Fibroblast of villous mesenchyme (primary cell): Measurements from ENCODE around the gene PRKCE. TPM values are rescaled to one million over a fixed set of nuclear protein-coding genes. Genes with fewer than 3 reads are reported as not detected.
"Not testable (repeated sequence)": the region's sequence is repeated elsewhere in the genome, so short reads cannot be mapped to it uniquely, and the experiment has no call there.

Experiments
- DNase-seq: peaks from one replicate; pipeline ENCODE4 v3.0.0-alpha.2; 2010; ENCODE audit warnings: low read depth
- H3K4me3 ChIP-seq: 2 replicates; pipeline ENCODE4 v1.5.1; 2011; ENCODE audit warnings: low read depth, mild to moderate bottlenecking, low read length
- total RNA-seq: library from RNA; depleted of rRNA; stranded (reverse); fragments of >200 nt; gene quantifications from 2 replicates; pipeline ENCODE4 v1.2.3, GENCODE V29; 2012
- TF ChIP-seq, protein P1 (sequence below): IDR thresholded peaks from 2 replicates; pipeline ENCODE4 v1.5.1; 2012; ENCODE audit warnings: low read depth, mild to moderate bottlenecking, low read length; ENCODE audit not compliant: insufficient read depth

Gene PRKCE
- total RNA-seq, 1 donor = 27.2 TPM

GRCh38 chr2:45856391-45857274 is 205.2 kb downstream of the PRKCE start:
- no peak overlapping the region for H3K4me3 ChIP-seq
- TF ChIP-seq, protein P1, sequence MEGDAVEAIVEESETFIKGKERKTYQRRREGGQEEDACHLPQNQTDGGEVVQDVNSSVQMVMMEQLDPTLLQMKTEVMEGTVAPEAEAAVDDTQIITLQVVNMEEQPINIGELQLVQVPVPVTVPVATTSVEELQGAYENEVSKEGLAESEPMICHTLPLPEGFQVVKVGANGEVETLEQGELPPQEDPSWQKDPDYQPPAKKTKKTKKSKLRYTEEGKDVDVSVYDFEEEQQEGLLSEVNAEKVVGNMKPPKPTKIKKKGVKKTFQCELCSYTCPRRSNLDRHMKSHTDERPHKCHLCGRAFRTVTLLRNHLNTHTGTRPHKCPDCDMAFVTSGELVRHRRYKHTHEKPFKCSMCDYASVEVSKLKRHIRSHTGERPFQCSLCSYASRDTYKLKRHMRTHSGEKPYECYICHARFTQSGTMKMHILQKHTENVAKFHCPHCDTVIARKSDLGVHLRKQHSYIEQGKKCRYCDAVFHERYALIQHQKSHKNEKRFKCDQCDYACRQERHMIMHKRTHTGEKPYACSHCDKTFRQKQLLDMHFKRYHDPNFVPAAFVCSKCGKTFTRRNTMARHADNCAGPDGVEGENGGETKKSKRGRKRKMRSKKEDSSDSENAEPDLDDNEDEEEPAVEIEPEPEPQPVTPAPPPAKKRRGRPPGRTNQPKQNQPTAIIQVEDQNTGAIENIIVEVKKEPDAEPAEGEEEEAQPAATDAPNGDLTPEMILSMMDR = no peak
- no peak for DNase-seq

- TF ChIP-seq, protein P1 = no peak
- no peak for DNase-seq
- H3K4me3 ChIP-seq = no peak overlapping the region
Observed at GRCh38 chr2:45857275-45857609, 205.8 kb downstream of the PRKCE start.

DNA sequence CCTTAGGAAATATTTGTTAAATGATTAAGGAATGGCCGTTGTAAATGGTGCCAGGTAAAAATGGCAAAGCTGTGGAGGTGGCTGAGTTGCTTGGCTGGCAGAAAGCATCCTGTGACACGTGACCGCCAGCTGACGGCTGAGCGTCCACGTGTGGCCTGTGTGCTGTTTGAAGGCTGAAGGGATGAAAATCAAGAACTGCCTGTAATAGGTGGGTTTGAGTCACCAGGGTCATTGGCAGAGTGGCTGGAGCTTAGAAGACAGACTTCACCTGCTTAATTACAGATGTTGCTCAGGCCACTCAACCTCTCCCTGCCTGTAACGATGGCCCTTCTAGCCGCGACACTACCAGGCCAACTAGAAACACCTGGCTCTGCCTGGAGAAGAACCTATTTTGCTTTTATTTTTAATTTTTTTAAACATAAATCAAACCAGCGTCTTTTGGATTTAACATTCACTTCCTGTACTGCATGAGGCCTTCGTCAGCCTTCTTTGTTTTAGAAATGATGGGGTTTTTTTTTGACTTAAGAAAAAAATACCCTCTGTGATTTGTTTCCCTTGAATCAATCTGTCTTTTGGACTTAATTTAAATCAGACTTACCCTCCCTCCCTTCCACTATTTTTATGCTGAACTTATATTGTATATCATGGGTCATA is 206.5 kb downstream of the PRKCE start:
- TF ChIP-seq, protein P1 = no peak
- DNase-seq = no peak
- H3K4me3 ChIP-seq = no peak overlapping the region

DNA sequence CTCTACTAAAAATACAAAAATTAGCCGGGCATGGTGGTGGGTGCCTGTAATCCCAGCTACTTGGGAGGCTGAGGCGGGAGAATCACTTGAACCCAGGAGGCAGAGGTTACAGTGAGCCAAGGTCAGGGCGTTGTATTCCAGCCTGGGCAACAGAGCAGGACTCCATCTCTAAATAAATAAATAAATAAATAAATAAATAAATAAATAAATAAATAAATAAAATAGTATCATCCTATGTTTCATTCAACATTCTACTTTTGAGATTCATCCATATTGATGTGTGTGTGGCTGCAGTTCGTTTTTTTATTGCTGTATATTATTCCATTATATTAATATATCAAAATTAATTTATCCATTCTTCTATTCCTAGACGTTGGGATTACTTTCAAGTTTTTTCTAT is 207.4 kb downstream of the PRKCE start:
- not testable (repeated sequence) for DNase-seq, H3K4me3 ChIP-seq

- no peak for DNase-seq
- no peak overlapping the region for H3K4me3 ChIP-seq
- TF ChIP-seq, protein P1 = no peak
Observed at GRCh38 chr2:45859682-45860081, 208.2 kb downstream of the PRKCE start.

DNA sequence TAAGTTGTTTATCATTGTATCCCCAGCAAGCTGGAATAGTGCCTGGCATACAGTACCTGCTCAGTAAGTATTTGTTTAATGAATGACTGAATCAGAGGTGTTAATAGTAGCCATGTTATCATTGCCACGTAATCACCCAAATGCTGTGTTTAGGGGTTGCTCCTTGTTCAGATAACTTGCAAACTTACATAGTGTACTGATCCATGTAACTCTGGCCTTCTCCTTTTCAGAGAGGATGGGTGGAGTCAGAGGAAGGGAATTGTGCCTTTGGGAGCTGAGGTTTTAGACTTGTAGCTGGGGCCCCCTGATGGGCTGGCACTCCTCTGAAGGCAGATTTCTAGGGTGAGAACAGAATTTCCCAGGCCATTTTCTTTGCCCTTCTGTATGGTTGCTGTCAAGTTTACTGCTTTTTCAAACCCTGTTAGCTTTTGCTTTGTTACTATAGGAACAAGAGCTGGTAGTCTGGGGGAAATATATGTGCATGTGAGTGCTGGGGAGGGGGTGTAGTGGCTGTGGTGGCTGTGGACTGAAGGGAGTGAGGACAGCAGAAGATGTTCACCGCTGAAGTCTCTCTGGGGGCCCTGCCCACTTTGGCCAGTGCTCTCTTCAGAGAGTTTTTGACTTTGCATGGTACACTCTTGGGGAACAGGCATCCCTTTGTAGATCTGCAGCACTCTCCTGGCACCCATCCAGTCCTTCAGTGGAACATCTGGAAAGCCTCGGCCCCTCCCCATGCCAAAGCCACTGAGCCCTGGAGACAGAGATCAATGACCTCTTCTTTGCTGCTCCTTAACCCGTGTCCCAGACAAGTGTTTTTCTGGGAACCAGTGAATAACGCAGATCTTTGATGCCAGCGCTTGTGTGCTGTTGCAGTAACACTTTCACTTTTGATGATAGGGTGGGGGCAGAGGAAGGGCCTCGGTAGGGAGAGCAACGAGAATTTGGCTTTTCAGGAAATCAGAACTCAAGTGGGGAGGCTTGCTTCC is 209.0 kb downstream of the PRKCE start:
- peak overlapping the region; percentile 34 for H3K4me3 ChIP-seq
- peak; percentile 80 for DNase-seq
- TF ChIP-seq, protein P1 = peak; percentile 16

DNA sequence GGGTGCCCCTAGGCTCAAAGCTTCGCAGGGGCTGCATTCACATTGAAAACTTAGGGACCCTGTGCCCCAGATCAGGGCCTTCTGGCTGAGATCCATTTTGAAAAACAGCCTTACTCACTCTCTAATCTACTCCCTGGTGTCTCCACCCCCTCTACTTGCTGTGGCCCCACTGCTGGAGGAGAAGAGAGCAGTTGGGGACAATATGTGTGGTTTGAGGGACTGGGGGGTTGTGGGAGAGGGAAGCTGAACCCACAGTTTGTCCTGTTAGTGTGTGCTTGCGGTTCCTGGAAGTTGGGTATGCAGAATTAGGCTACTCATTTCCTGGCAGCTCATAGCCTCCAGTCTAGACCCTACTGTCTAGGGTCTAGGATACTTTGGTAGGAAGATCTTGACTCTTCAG is 211.4 kb downstream of the PRKCE start:
- DNase-seq = no peak
- TF ChIP-seq, protein P1 = no peak
- no peak overlapping the region for H3K4me3 ChIP-seq
